Stimulated activated CD4-positive, alpha-beta T cell treated with anti-CD3 and anti-CD28 coated beads, Interleukin-15, amount 100 ng/mL, for 1 hour (primary cell): ENCODE results near the gene EYA2.

Experiments used
- DNase-seq, 2 donors: peaks; one replicate each; pipeline ENCODE4 v3.0.0-alpha.2; 2020; ENCODE audit warnings: low read depth in 1 of 2, low spot score in 1 of 2

The EYA2 gene

GRCh38 chr20:47035026-47035590 lies 140.5 kb downstream of the EYA2 start:
- no peak for DNase-seq

DNA sequence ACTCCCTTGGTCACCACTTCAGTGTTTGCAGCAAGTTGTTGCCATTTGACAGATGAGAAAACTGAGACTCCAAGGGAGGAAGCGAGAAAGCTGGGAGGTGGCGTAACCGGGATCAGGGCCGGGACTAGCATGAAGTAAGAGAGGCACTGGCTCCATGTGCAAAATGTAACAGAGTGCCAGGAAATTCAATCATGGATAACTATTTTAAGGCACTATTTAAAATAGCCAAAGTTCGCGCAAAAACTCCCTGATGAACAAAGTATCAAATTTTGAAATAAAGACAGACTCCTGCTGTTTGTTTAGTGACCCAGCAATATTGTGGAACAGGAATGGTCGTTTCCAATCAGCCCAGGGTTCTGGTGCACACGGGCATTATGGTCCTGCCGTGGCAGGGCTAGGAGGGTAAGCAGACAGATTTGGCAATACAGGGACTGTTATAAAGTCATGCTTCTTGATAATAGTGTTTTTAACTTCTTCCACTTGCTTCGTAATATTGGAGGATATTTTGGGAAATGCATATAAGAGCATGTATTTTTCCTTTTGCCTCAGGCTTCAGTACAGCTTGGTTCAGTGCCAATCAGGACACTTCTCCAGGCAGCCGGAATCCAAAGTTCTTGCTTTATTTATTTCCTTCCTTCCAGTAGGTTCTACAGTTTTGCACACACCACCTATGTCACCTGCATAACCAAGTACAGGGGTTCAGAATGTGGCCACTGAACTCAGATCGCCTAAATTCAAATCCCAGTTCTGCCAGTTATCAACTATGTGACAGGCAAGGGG lies 141.6 kb downstream of the EYA2 start:
- DNase-seq = no peak

DNA sequence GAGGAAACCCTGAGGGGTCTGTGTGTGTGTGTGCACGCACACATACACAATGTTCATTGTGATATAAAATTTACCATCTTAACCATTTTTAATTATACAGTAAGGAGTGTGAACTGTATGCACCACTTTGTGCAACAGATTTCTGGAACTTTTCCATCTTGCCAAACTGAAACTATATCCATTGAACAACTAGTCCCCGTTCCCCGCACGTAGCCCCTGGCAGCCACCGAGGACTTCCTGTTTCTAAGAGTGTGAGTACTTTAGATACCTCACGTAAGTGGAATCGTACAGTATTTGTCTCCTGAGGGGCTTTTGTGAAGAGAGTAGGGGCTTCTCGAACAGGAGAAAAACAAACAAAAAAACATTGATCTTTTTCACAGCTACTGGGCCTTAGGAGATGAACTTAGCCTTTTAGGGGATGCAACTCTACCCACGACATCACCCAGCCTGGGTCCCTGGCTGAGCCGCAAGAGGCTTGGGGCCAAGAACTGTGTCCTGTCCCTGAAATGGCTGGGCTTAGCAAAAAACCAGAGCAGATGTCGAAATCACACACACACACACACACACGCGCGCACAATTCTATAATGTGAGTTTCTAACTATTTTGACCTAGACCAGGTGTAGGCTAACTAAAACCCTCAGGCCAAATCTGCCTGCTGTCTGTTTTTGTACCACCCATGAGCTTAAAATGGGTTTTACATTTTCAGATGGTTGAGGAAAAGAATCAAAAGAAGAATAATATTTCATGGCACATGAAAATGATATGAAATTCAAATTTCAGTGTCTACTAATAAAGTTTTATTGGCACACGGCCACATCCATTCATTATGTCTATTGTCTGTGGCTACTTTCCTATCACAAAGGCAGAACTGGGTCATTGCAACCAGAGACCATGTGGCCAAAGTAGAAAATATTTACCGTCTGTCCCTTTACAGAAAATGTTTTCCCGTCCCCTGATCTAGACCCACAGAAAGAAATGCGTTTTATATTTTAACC lies 144.2 kb downstream of the EYA2 start:
- no peak for DNase-seq

DNA sequence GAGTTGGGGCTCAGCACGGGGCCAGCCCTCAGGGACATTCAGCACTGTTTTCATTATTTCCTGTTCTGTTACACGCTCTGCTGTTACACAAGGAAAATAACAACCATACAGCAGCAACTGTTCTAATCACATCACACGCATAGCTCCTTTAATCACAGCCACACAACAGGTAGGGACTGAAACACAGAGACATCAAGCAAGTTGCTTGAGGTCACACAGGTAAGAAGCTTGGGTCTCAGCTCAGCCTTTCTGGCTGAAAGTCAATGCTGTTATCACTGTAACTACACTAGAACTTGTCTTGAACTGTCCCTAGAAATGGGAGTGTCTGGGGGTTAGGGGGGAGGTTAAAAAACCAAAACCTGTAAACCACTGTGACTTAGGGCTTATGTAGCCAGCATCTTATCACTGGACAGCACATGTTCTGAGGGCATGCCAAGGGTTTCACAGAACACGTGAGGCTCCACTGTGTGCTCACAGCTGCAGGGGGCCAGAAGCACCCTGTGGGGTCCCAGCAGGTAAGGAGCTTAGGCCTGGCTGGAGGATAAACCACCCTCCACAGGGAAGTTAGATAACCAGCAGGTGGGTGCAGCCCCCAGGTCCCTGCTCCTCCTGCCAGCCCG lies 146.0 kb downstream of the EYA2 start:
- DNase-seq = no peak

DNA sequence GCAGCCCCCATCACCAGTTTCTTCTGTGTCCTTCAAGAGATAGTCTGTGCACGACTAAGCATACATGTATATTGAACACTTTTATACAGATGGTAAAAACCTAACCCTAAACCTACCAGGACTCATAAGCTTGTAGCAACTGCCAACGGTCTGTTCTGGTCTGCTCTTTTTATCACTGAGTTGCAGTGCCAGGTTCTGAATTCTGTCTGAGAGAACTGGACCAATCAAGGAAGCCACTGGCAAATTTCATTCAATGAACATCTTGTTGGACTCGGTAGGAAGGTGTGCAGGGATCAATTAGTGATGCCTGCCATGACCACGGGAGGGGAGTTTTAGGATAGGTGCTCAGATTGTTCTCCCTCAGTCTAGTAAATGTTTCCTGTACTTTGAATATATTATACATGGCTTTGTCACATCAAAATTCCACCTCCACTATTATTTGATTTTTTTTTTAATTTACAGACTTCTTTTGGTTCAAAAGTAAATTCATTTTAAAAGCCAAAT lies 146.8 kb downstream of the EYA2 start:
- no peak for DNase-seq

DNA sequence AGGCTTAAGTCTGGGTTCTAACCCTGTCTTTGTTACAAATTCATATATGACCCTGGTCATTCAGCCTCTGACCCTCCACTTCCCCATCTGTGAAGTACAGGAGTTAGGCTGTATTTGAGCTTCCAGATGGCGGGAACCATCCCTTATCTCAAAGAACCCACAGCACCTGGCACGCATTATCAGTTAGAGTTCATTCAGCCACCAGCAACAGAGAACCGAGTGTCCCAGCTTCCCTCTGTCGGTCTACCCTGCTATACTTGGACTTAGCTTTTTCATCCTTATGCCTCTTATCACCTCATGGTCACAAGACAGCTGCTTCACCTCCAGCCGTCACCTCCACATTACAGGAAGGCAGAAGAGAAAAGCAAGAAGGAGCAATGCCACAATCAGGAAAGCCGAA lies 147.8 kb downstream of the EYA2 start:
- no peak for DNase-seq

- no peak for DNase-seq
Measured at GRCh38 chr20:47043086-47043485, 148.4 kb downstream of the EYA2 start.

DNA sequence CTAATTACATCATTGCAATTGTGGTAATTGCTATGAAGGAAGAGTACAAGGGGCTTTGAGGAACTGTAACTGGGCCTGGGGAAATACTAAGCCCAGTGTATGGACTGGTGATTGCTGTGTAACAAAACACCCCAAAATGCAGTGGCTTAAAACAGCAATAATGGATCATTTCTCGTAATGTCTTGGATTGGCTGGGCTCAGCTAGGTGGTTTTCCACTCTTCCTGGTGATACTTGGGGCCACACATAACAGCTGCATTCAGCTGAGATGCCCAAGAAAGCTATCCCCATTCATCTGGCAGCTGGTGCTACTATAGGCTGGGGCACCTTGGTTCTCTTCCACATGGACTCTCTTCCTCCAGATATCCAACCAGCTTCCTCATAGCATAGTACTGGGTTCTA lies 150.3 kb downstream of the EYA2 start:
- DNase-seq = no peak

GRCh38 chr20:47048054-47048453 lies 153.4 kb downstream of the EYA2 start:
- no peak for DNase-seq

GRCh38 chr20:47049771-47050170 lies 155.1 kb downstream of the EYA2 start:
- DNase-seq = no peak

DNA sequence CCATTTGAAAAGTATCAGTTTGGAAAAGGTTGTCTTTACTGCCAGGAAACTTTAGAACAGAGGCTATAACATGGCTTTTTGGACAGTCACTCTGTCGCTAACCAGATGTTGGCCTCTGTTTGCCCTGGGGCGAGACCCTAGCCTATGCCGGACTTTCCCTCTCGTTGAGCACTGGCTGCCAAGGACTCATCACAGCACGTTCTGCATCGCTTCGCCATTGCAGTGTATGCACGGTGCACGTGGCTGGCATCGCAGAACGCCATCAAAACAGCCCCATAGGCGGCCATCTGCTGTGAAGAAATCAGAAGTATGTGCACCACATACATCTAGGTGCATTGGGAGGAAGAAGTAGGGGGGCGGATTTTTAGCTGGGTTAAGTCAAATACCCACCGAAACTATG lies 156.4 kb downstream of the EYA2 start:
- no peak for DNase-seq

- DNase-seq = no peak
Measured at GRCh38 chr20:47051936-47052526, 157.4 kb downstream of the EYA2 start.

DNA sequence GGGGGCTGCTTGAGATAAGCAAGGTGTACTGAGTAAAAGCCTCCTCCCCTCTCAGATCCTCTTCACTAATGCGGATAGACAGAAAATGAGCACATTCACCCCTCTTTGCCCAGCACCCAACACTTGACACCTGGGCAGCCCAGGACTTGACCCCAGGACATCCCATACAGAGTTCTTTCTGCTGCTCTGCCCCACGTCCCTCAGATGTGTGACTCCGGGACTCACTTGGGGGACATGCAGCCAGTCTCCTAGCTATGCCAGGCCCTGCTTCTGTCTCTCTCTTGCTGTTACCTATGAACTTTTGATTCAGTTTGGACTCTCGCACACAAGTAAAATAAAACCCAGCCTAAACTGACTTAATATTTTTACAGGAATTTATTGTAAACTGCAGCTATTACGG lies 159.9 kb downstream of the EYA2 start:
- no peak for DNase-seq

- DNase-seq = no peak
Measured at GRCh38 chr20:47054945-47055344, 160.3 kb downstream of the EYA2 start.

GRCh38 chr20:47055699-47056369 lies 161.2 kb downstream of the EYA2 start:
- no peak for DNase-seq

DNA sequence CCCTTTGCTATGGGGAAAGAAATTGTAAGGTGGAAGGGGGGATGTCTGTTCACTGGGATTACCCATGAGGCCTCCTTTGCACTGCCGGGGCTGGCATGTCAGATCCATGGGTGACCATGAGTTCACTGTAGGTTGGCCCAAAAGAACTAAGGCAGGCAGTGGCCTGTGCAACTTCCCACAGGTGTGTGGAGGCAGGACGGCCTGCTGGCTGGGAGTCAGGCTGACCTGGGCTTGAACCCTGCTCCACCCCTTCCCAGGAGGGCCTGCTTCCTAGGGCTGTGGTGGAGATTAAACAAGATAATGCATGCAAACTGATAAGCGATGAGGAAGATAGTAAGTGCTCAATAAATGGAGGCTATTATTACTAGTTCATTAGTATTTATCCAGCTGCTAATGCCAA lies 163.0 kb downstream of the EYA2 start:
- DNase-seq = no peak

GRCh38 chr20:47058236-47058635 lies 163.6 kb downstream of the EYA2 start:
- DNase-seq = no peak

DNA sequence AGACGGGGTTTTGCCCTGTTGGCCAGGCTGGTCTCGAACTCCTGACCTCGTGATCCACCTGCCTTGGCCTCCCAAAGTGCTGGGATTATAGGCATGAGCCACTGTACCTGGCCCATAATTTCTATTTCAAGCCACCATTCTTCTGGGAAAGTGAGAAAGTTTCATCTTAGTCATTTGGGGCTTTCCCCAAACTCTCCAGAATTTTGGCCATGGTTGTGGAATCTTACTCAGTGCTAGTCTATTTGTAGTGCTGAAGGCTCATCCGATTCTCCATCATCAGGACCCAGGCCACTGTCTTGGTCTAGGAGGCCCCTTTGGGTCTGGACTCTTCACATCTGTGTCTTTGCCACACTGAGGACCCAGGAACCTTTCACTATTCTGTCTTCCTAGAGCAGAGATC lies 164.9 kb downstream of the EYA2 start:
- DNase-seq = no peak

DNA sequence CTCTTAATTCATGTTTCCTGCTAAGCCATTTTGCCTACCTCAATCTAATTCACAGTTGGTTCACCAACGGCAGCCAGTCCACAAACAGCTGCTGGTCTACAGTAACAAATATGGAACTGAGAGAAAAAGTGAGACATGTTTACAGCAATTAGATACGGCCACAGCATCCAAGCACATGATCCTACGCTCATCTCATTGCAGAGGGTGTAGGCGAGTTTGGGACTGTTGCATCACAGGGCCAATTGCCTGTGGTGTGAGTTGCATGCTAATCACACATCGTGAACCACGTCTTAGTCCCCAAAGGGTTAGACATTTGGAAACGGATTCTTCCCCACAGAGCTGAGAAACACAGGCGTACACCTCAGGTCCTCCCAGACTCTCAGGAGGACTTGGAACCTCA lies 166.9 kb downstream of the EYA2 start:
- no peak for DNase-seq

- DNase-seq = no peak
Measured at GRCh38 chr20:47062226-47062890, 167.7 kb downstream of the EYA2 start.
